Measurements from ENCODE around the gene NOL11. TPM values are rescaled to one million over a fixed set of nuclear protein-coding genes. Genes with fewer than 3 reads are reported as not detected.

NOL11 gene
- 35.4 TPM for total RNA-seq

- peak within 1 kb of the TSS; percentile 67 to 92 for H3K4me3 ChIP-seq
- H3K4me1 ChIP-seq: peaks cover 22% of the 10 kb centered on the region
- intact Hi-C loops (cut with DNase I): no loop called here
- DNase-seq (ENCODE audit: extremely low spot score in 2 of 2): peak; percentile 97 to 99
- TF ChIP-seq POLR2A (IDR thresholded peaks at IDR 0.05) (peak in 1 of 2 donors; percentile 80), CTCF (IDR thresholded peaks at IDR 0.05) (peak; percentile 71 to 88 (median 86)), POLR2AphosphoS5 (IDR thresholded peaks at IDR 0.05; ENCODE audit: insufficient read depth in 1 of 2, low read depth in 1 of 2) (peak; percentile 95 to 99)
- H3K27me3 ChIP-seq: no peaks in the 10 kb centered on the region
- peaks cover 0 to 22% of the 10 kb centered on the region in 2 donors for H3K36me3 ChIP-seq
- H3K27ac ChIP-seq: peak within 1 kb of the TSS; percentile 90
- no peaks in the 10 kb centered on the region for H3K9me3 ChIP-seq
Observed at GRCh38 chr17:67717624-67718324, at the start of gene NOL11. NOL11 (plus strand) TSS chr17:67717936; CDS start chr17:67717948, 12 bp downstream.

GRCh38 chr17:67671493-67671892, 46.2 kb upstream of the NOL11 start:
- Histone ChIP-seq H3K9me3 (no peaks in the 10 kb centered on the region), H3K27ac (no peak overlapping the region), H3K27me3 (no peaks in the 10 kb centered on the region), H3K4me3 (no peak overlapping the region), H3K4me1 (no peaks in the 10 kb centered on the region), H3K36me3 (peaks cover 0 to 9% of the 10 kb centered on the region in 2 donors)
- DNase-seq (ENCODE audit: extremely low spot score in 2 of 2): no peak
- no peak for TF ChIP-seq POLR2AphosphoS5 (IDR thresholded peaks at IDR 0.05; ENCODE audit: insufficient read depth in 1 of 2, low read depth in 1 of 2)
- TF ChIP-seq CTCF (IDR thresholded peaks at IDR 0.05): no peak
- TF ChIP-seq POLR2A (IDR thresholded peaks at IDR 0.05): no peak
- intact Hi-C loops (cut with DNase I): no loop called here

- Histone ChIP-seq H3K36me3 (peaks cover 0 to 9% of the 10 kb centered on the region in 2 donors), H3K27me3 (no peaks in the 10 kb centered on the region), H3K9me3 (no peaks in the 10 kb centered on the region), H3K4me1 (no peaks in the 10 kb centered on the region), H3K27ac (no peak overlapping the region), H3K4me3 (no peak overlapping the region)
- intact Hi-C loops (cut with DNase I): no loop called here
- TF ChIP-seq CTCF (IDR thresholded peaks at IDR 0.05) (no peak), POLR2AphosphoS5 (IDR thresholded peaks at IDR 0.05; ENCODE audit: insufficient read depth in 1 of 2, low read depth in 1 of 2) (no peak), POLR2A (IDR thresholded peaks at IDR 0.05) (no peak)
- DNase-seq (ENCODE audit: extremely low spot score in 2 of 2): no peak
Observed at GRCh38 chr17:67672592-67673335, 45.0 kb upstream of the NOL11 start.

- Histone ChIP-seq H3K27ac (no peak overlapping the region), H3K9me3 (no peaks in the 10 kb centered on the region), H3K36me3 (no peaks in the 10 kb centered on the region), H3K4me1 (no peaks in the 10 kb centered on the region), H3K4me3 (no peak overlapping the region), H3K27me3 (no peaks in the 10 kb centered on the region)
- no peak for TF ChIP-seq CTCF (IDR thresholded peaks at IDR 0.05)
- TF ChIP-seq POLR2AphosphoS5 (IDR thresholded peaks at IDR 0.05; ENCODE audit: insufficient read depth in 1 of 2, low read depth in 1 of 2): no peak
- no peak for TF ChIP-seq POLR2A (IDR thresholded peaks at IDR 0.05)
- intact Hi-C loops (cut with DNase I): no loop called here
- DNase-seq (ENCODE audit: extremely low spot score in 2 of 2): no peak
Observed at GRCh38 chr17:67675481-67675880, 42.3 kb upstream of the NOL11 start.

- TF ChIP-seq POLR2A (IDR thresholded peaks at IDR 0.05) (no peak), CTCF (IDR thresholded peaks at IDR 0.05) (no peak), POLR2AphosphoS5 (IDR thresholded peaks at IDR 0.05; ENCODE audit: insufficient read depth in 1 of 2, low read depth in 1 of 2) (no peak)
- Histone ChIP-seq H3K4me1 (no peaks in the 10 kb centered on the region), H3K36me3 (no peaks in the 10 kb centered on the region), H3K9me3 (no peaks in the 10 kb centered on the region), H3K27ac (no peak overlapping the region), H3K27me3 (no peaks in the 10 kb centered on the region), H3K4me3 (no peak overlapping the region)
- intact Hi-C loops (cut with DNase I): no loop called here
- no peak for DNase-seq (ENCODE audit: extremely low spot score in 2 of 2)
Observed at GRCh38 chr17:67676305-67676704, 41.4 kb upstream of the NOL11 start.

Measured in vagina (tissue), 2 donors.